HG02642 (cell line): ENCODE data around the gene BCL11B.

Experiments used
- ATAC-seq: cut with Tn5 transposase; IDR thresholded peaks from one replicate; pipeline ENCODE4 v1.9.1; 2021; ENCODE audit warnings: mild to moderate bottlenecking; ENCODE audit not compliant: unreplicated experiment, poor library complexity

Gene BCL11B

GRCh38 chr14:99208318-99208717 is 63.7 kb downstream of the BCL11B start:
- no peak for ATAC-seq

GRCh38 chr14:99207456-99207855 is 64.5 kb downstream of the BCL11B start:
- ATAC-seq: no peak

- ATAC-seq: no peak
Observed at GRCh38 chr14:99206090-99206489, 65.9 kb downstream of the BCL11B start.

GRCh38 chr14:99205086-99205688 is 66.8 kb downstream of the BCL11B start:
- no peak for ATAC-seq

- ATAC-seq: no peak
Observed at GRCh38 chr14:99203801-99204200, 68.2 kb downstream of the BCL11B start.

GRCh38 chr14:99203080-99203479 is 68.9 kb downstream of the BCL11B start:
- no peak for ATAC-seq

- no peak for ATAC-seq
Observed at GRCh38 chr14:99202516-99202915, 69.5 kb downstream of the BCL11B start.

GRCh38 chr14:99201351-99202073 is 70.5 kb downstream of the BCL11B start:
- ATAC-seq: no peak

- no peak for ATAC-seq
Observed at GRCh38 chr14:99200654-99201005, 71.4 kb downstream of the BCL11B start.

GRCh38 chr14:99199846-99200653 is 71.9 kb downstream of the BCL11B start:
- ATAC-seq: no peak

- ATAC-seq: no peak
Observed at GRCh38 chr14:99198746-99199502, 73.1 kb downstream of the BCL11B start.

GRCh38 chr14:99196310-99196650 is 75.7 kb downstream of the BCL11B start:
- ATAC-seq: no peak

GRCh38 chr14:99195602-99196309 is 76.2 kb downstream of the BCL11B start:
- ATAC-seq: no peak

- no peak for ATAC-seq
Observed at GRCh38 chr14:99194736-99195135, 77.3 kb downstream of the BCL11B start.

- no peak for ATAC-seq
Observed at GRCh38 chr14:99194136-99194535, 77.9 kb downstream of the BCL11B start.

- ATAC-seq: no peak
Observed at GRCh38 chr14:99192830-99193229, 79.2 kb downstream of the BCL11B start.

GRCh38 chr14:99192028-99192621 is 79.9 kb downstream of the BCL11B start:
- ATAC-seq: no peak

GRCh38 chr14:99191395-99192027 is 80.5 kb downstream of the BCL11B start:
- ATAC-seq: no peak

GRCh38 chr14:99190696-99191394 is 81.2 kb downstream of the BCL11B start:
- ATAC-seq: no peak
